Measurements from ENCODE around the gene SHC1.
A peak's percentile ranks its signal among the peaks of the same experiment; 100 is the strongest.

SHC1 gene

DNA sequence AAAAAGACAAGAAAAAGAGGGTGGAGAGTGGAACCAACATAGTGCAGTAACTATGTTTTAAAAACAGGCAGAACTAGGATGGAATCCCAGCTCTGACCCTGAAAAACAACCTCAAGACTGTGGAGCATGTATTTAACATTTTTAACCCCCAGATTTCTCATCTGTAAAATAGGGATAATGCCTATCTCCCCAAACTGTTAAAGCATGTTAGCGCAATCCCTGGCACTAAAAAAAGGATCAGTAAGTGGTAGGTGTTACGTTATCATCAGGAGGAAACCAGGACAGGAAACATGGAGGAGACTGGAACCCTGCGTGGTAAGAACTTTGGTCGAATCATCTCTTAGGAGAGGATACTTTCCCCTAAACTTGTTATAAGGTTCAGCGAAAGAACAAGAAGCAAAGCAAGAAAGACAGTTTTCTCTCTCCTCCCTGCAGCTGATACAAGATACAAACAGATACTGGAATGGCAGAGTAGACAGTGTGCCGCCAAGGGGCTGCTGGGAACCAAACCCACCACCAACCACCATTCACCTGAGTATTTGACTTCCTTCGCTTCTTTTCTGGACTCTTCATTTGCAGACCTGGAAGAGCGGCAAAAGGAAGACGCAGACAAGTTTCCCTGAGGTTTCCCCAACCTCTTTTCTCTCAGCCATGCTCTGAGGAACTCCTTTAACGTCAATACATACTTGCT, 10.0 kb downstream of the SHC1 start:
- Histone ChIP-seq H3K36me3 (ENCODE audit: insufficient read depth) (peaks cover 7% of the 10 kb centered on the region; the same call in 1 of the 2 replicates), H2AFZ (ENCODE audit: low read depth) (peak overlapping the region; percentile 60; the same call in 1 of the 2 replicates), H3K4me1 (ENCODE audit: low read depth, poor library complexity, severe bottlenecking) (peaks cover 52% of the 10 kb centered on the region), H3K4me3 (IDR thresholded peaks at IDR 0.05; ENCODE audit: insufficient read depth, low read depth, low read length) (peak overlapping the region; percentile 98), H3K27me3 (ENCODE audit: insufficient read depth, low read depth) (no peaks in the 10 kb centered on the region), H4K20me1 (ENCODE audit: insufficient read depth) (no peaks in the 10 kb centered on the region), H3K9ac (peak overlapping the region; percentile 78), H3K79me2 (ENCODE audit: insufficient read depth, low read depth) (peaks cover 39% of the 10 kb centered on the region), H3K27ac (peak overlapping the region; percentile 80), H3K4me2 (peak overlapping the region; percentile 93)
- TF ChIP-seq, protein P1, sequence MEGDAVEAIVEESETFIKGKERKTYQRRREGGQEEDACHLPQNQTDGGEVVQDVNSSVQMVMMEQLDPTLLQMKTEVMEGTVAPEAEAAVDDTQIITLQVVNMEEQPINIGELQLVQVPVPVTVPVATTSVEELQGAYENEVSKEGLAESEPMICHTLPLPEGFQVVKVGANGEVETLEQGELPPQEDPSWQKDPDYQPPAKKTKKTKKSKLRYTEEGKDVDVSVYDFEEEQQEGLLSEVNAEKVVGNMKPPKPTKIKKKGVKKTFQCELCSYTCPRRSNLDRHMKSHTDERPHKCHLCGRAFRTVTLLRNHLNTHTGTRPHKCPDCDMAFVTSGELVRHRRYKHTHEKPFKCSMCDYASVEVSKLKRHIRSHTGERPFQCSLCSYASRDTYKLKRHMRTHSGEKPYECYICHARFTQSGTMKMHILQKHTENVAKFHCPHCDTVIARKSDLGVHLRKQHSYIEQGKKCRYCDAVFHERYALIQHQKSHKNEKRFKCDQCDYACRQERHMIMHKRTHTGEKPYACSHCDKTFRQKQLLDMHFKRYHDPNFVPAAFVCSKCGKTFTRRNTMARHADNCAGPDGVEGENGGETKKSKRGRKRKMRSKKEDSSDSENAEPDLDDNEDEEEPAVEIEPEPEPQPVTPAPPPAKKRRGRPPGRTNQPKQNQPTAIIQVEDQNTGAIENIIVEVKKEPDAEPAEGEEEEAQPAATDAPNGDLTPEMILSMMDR (conservative IDR thresholded peaks at IDR 0.05; ENCODE audit: low read depth, low read length), result no peak

DNA sequence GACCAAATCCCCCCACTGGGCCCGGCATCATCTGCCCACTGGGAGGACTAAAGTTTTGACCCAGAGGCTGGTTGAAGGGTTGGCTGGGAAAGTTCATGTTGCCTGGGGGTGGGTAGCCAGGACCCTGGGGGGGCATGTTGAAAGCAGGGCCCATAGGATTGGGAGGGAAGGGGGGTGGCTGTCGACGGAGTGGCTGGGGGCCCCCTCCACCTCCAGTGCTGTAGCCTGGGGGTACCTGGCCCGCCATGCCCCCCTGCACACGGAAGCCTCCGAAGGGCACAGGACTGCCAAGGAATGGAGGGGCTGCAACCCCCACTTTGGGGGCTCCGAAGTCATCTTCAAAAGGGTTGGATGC, 11.1 kb downstream of the SHC1 start:
- H3K27me3 ChIP-seq (ENCODE audit: insufficient read depth, low read depth), result no peaks in the 10 kb centered on the region
- TF ChIP-seq, protein P1 (conservative IDR thresholded peaks at IDR 0.05; ENCODE audit: low read depth, low read length), result no peak
- H3K36me3 ChIP-seq (ENCODE audit: insufficient read depth), result peaks cover 7% of the 10 kb centered on the region; the same call in 1 of the 2 replicates
- peaks cover 56% of the 10 kb centered on the region for H3K4me1 ChIP-seq (ENCODE audit: low read depth, poor library complexity, severe bottlenecking)
- no peaks in the 10 kb centered on the region for H4K20me1 ChIP-seq (ENCODE audit: insufficient read depth)
- H3K79me2 ChIP-seq (ENCODE audit: insufficient read depth, low read depth), result peaks cover 43% of the 10 kb centered on the region
- no peak overlapping the region for H3K27ac ChIP-seq
- no peak overlapping the region for H3K9ac ChIP-seq
- no peak overlapping the region for H3K4me2 ChIP-seq
- no peak overlapping the region for H2AFZ ChIP-seq (ENCODE audit: low read depth)
- no peak overlapping the region for H3K4me3 ChIP-seq (IDR thresholded peaks at IDR 0.05; ENCODE audit: insufficient read depth, low read depth, low read length)

DNA sequence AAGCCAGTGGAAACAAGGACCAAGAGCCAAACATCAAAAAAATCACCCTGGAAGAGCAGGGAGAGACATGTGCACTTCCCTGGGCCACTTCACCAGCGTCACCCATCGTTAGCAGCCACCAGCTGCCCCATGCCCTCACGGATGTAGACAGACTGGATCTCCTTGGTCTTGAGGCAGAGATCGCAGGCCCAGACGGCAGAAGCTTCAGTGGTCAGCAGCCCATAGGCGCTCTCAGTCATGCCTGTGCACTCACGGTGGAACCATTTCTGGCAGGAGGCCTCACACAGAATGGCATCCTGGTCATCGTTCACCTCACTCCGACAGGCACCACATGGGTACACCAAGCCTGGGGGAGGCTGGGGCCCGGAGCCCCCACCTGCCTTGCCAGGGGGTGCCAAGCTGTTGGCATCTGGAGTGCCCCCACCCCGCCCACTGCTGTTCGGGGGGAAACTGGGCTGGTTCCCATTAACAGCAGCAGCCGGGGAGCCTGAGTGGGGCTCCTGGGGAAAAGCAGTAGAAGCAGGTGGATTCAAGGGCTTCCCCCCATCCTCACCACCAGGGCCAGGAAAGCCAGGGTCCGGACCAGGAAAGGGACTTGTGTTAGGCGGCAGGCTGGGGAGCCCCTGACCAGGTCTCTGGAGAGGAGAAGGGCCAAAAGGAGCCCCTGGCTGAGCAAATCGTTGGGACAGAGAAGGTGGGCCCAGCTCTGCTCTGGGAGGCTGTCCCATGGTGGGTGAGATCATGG, 11.7 kb downstream of the SHC1 start:
- TF ChIP-seq, protein P1 (conservative IDR thresholded peaks at IDR 0.05; ENCODE audit: low read depth, low read length), result no peak
- H3K36me3 ChIP-seq (ENCODE audit: insufficient read depth), result peaks cover 7% of the 10 kb centered on the region; the same call in 1 of the 2 replicates
- no peak overlapping the region for H3K4me3 ChIP-seq (IDR thresholded peaks at IDR 0.05; ENCODE audit: insufficient read depth, low read depth, low read length)
- H3K4me1 ChIP-seq (ENCODE audit: low read depth, poor library complexity, severe bottlenecking), result peaks cover 58% of the 10 kb centered on the region
- no peak overlapping the region for H2AFZ ChIP-seq (ENCODE audit: low read depth)
- H4K20me1 ChIP-seq (ENCODE audit: insufficient read depth), result no peaks in the 10 kb centered on the region
- no peak overlapping the region; the same call in 1 of the 2 replicates for H3K27ac ChIP-seq
- H3K9ac ChIP-seq, result no peak overlapping the region
- no peaks in the 10 kb centered on the region for H3K27me3 ChIP-seq (ENCODE audit: insufficient read depth, low read depth)
- no peak overlapping the region for H3K4me2 ChIP-seq
- H3K79me2 ChIP-seq (ENCODE audit: insufficient read depth, low read depth), result peaks cover 48% of the 10 kb centered on the region

DNA sequence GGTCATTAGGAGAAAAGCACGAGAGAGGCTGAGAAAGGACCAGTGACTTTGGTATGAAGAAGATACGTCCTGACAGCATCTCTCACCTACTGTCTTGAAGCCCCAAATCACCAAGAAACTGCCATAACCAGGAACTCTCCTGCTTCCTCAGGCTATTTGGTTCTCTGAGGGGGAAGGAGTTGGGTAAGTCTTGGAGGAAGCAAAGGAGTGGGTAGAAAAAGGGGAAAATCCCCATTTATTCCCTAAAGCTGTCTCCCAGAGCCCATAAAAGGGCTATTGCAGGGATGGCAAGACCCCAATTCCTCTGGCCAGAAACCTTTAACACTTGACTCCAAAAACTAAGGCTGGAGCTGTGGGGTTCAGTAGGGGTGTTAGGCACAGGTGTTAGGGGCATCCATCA, 12.5 kb downstream of the SHC1 start:
- Histone ChIP-seq H2AFZ (ENCODE audit: low read depth) (no peak overlapping the region), H3K36me3 (ENCODE audit: insufficient read depth) (no peaks in the 10 kb centered on the region), H3K79me2 (ENCODE audit: insufficient read depth, low read depth) (peaks cover 48% of the 10 kb centered on the region), H3K4me1 (ENCODE audit: low read depth, poor library complexity, severe bottlenecking) (peaks cover 58% of the 10 kb centered on the region), H4K20me1 (ENCODE audit: insufficient read depth) (no peaks in the 10 kb centered on the region), H3K27ac (no peak overlapping the region; the same call in 1 of the 2 replicates), H3K4me2 (no peak overlapping the region), H3K9ac (no peak overlapping the region), H3K27me3 (ENCODE audit: insufficient read depth, low read depth) (no peaks in the 10 kb centered on the region), H3K4me3 (IDR thresholded peaks at IDR 0.05; ENCODE audit: insufficient read depth, low read depth, low read length) (peak overlapping the region; percentile 12)
- TF ChIP-seq, protein P1 (conservative IDR thresholded peaks at IDR 0.05; ENCODE audit: low read depth, low read length), result no peak
